GM12801 (cell line): ENCODE measurements around the gene SH3PXD2A.

Source experiments
- TF ChIP-seq, protein P1 (sequence below): IDR thresholded peaks from one replicate; pipeline ENCODE4 v1.5.1; 2011; ENCODE audit warnings: control low read depth; ENCODE audit not compliant: insufficient read length; ENCODE audit errors: extremely low read depth

SH3PXD2A gene

DNA sequence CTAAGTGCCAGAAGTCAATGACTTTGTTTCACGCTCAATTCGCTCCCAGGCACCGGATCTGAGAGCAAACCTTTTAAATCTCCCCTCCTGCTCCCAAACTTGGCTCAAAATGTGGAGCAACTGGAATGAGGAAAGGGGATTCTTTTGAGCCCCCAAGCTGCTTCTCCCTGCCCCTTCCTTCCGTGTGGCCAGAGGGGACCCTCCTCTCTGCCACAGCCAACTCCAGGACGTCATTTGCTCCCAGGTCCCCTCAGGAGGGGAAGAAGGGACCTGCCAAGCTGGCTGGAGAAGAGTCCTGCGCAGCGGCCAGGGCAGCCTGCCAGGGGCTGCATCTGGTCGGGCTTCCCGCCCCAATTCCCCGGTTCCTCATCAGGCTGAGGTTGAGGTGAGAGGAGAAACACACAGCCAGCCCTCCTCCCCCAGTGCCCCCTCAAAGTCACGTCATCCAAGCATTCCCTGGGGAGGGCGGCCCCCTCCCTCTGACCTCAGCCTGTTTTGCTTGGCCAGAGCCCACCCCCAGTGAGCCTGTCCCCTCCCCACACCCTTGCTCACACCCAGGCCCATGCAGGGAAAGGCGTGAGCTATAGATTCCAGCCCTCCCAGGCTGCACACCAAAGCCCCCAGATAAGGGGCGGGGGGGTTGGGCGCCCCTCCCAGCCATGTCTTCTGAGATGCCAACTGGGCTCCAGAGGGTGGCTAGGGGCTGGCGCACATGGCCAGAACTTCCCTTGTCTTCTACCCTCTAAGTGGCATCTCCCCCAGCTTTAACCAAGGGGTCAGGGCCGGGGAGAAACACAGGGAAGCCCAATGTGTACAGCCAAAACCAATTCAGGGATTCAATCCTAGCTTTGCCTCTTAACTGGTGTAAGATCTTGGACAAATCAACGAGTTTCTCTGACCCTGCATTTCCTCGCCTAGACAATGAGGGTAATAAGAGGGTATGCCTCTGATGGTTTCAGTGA, 35.0 kb downstream of the SH3PXD2A start:
- TF ChIP-seq, protein P1, sequence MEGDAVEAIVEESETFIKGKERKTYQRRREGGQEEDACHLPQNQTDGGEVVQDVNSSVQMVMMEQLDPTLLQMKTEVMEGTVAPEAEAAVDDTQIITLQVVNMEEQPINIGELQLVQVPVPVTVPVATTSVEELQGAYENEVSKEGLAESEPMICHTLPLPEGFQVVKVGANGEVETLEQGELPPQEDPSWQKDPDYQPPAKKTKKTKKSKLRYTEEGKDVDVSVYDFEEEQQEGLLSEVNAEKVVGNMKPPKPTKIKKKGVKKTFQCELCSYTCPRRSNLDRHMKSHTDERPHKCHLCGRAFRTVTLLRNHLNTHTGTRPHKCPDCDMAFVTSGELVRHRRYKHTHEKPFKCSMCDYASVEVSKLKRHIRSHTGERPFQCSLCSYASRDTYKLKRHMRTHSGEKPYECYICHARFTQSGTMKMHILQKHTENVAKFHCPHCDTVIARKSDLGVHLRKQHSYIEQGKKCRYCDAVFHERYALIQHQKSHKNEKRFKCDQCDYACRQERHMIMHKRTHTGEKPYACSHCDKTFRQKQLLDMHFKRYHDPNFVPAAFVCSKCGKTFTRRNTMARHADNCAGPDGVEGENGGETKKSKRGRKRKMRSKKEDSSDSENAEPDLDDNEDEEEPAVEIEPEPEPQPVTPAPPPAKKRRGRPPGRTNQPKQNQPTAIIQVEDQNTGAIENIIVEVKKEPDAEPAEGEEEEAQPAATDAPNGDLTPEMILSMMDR, result no peak

DNA sequence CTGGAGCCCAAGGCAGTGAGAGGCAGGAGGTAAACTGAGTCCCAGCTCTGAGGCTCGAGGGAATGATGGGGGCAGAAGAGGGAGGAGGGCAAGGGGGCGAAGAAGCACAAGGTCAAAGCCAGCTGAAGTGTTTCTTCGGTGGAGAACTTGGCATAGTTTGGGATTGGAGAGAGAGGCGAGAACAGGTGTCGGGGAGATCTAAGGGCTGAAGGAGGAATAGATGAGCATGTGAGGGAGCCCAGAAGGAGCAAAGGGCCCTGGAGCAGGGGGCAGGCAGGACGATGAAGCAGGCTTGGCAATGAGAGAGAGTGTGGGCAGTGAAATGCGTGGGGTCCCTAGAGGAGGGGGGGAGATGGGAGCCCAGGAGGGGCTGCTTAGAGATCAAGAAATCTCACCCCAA, 35.9 kb downstream of the SH3PXD2A start:
- TF ChIP-seq, protein P1, result no peak

DNA sequence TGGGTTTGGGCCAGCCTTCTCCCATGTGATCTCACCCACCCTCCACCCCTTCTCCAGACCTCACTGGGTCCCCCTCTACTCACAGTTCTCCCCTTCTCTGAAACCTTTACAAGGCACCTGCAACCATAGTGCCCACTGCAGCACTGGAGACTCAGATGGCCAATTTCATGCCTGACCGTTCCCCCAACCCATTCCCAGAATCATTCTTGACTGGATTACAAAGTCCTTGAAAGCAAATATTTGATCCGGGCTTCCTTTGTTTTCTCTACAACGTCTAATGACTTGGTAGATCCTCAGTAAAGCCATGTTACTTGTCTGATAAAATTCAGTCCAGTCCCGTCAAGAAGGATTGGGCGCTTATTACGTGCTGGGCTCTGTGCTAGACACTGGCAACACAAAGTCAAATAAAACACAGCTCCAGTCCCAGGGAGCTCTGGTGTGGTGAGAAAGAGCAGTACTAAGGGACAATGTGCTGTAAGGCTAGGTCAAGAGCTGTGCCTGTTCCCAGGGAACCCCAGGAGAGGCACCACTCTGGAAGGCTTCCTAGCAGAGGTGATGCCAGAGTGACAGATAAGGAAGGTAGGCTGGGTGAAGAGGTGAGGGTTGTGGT, 36.5 kb downstream of the SH3PXD2A start:
- TF ChIP-seq, protein P1, result no peak

DNA sequence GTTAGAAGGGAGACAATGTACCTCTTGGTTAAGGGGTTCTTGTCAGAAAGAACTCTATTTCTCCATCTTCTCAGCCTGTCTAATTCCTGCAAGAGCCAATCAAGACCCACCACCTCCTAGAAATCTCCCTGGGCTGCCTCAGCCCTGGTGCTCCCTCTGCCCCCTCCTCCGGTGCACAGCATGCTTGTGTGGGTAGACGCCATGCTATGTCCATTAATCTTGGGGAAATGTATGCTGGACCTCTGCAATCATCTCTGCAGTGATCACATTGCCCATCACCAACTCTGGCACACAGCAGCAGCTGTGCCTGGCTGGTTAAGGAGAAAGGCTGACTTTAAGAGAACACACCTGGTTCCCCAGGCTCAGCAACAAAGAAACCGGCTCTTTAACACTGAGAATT, 37.3 kb downstream of the SH3PXD2A start:
- TF ChIP-seq, protein P1, result no peak

DNA sequence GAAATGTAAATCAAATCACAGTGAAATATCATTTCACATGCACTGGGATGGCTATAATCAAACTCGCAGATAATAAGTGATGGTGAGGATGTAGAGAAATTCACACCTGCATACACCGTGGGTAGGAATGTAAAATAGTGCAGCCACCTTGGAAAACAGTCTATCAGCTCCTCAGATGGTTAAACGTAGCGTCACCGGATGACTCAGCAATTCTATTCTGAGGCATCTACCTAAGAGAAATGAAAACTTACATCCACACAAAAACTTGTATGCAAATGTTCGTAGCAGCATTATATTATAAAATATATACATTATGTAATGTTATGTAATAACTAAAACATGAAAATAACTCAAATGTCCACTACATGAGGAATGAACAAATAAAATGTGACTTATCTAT, 38.9 kb downstream of the SH3PXD2A start:
- TF ChIP-seq, protein P1, result no peak

DNA sequence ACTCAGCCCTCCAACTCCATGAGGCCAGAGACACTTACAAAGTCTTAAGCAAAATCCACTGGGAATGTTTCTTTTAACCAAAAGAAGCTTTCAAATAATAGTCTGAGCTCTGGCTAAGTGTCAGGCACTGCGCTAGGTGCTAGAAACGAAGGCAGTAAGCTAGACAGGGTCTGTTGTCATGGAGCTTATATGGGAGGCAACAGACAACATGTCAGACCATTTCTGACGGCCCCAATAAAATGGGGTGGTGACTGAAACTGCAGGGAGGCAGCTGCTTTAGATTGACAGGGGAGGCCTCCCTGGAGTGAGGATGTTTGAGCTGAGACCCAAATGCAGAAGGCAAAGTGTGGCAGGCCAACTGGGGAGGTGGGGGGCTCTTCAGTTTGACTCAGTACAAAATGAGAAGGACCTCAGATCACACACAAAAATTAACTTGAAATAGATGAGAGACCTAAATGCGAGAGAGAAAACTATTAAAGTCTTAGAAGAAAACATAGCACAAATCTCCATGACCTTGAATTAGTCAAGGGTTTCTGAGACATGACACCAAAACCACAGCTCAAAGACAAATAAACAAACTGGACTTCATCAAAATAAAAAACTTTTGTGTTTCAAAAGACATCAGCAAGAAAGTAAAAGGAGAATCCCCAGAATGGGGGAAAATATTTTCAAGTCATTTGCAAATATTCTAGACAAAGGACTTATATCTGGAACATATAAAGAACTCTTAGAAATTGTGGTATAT, 40.6 kb downstream of the SH3PXD2A start:
- TF ChIP-seq, protein P1, result no peak

DNA sequence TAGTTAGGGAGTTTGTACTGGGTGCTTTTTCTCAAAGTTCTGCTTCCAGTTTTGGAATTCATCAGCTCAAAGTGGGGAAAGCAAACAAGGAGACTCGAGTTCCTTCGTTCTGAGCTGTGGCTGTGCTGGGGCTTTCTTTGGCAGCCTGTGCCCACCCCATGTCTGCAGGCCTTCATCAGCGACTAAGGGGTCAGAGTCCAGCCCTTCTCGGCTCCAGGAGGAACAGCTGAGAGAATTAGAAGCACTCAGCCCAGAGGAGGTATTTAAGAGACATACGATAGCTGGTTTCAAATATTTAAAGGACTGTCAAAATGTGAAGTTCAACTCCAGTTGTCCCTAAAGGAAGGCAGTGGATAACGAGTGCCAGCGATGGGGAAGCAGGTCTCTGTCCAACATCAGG, 41.3 kb downstream of the SH3PXD2A start:
- TF ChIP-seq, protein P1, result no peak
